ENCODE measurements around the gene GABRR3. TPM values are rescaled to one million over a fixed set of nuclear protein-coding genes. Genes with fewer than 3 reads are reported as not detected.

Gene GABRR3
- total and polyA plus RNA-seq, 2 experiments from 2014 or later, result not detected

- no peaks in the 10 kb centered on the region for H3K4me1 ChIP-seq (ENCODE audit: low read depth)
- peaks cover 4% of the 10 kb centered on the region for H3K27me3 ChIP-seq
- H3K36me3 ChIP-seq, result no peaks in the 10 kb centered on the region
- H3K27ac ChIP-seq, result no peak within 1 kb of the TSS
- no peaks in the 10 kb centered on the region for H3K9me3 ChIP-seq (ENCODE audit: low read depth)
- peak; percentile 65 to 79 for DNase-seq (ENCODE audit: low read depth in 1 of 2, low spot score in 1 of 2)
- peak within 1 kb of the TSS; percentile 69 for H3K4me3 ChIP-seq
- TF ChIP-seq CTCF (IDR thresholded peaks at IDR 0.05; ENCODE audit: low read depth, low read length), result no peak
These were observed 63.2 kb downstream of the GABRR3 start, which contains the start of gene RIOX2 for GRCh38 chr3:97971679-97972567. Gene RIOX2 (minus strand): TSS chr3:97972431. CDS start chr3:97967593, 4,838 bp downstream.

GRCh38 chr3:97970956-97971620 is 64.0 kb downstream of the GABRR3 start:
- no peak overlapping the region for H3K27ac ChIP-seq
- no peak for DNase-seq (ENCODE audit: low read depth in 1 of 2, low spot score in 1 of 2)

GRCh38 chr3:97970156-97970555 is 65.0 kb downstream of the GABRR3 start:
- no peaks in the 10 kb centered on the region for H3K4me1 ChIP-seq (ENCODE audit: low read depth)
- no peak overlapping the region for H3K27ac ChIP-seq
- no peak for TF ChIP-seq CTCF (IDR thresholded peaks at IDR 0.05; ENCODE audit: low read depth, low read length)
- H3K36me3 ChIP-seq, result no peaks in the 10 kb centered on the region
- H3K4me3 ChIP-seq, result no peak overlapping the region
- H3K9me3 ChIP-seq (ENCODE audit: low read depth), result no peaks in the 10 kb centered on the region
- no peak for DNase-seq (ENCODE audit: low read depth in 1 of 2, low spot score in 1 of 2)
- H3K27me3 ChIP-seq, result peaks cover 4% of the 10 kb centered on the region

More at GRCh38 chr3:97970956-97971620, 64.0 kb downstream of the GABRR3 start:
- Histone ChIP-seq H3K4me3 (no peak overlapping the region), H3K4me1 (ENCODE audit: low read depth) (no peaks in the 10 kb centered on the region), H3K9me3 (ENCODE audit: low read depth) (no peaks in the 10 kb centered on the region), H3K27me3 (peaks cover 4% of the 10 kb centered on the region), H3K36me3 (no peaks in the 10 kb centered on the region)
- TF ChIP-seq CTCF (IDR thresholded peaks at IDR 0.05; ENCODE audit: low read depth, low read length), result no peak

- Histone ChIP-seq H3K27me3 (peaks cover 4% of the 10 kb centered on the region), H3K27ac (no peak overlapping the region)
- no peak for TF ChIP-seq CTCF (IDR thresholded peaks at IDR 0.05; ENCODE audit: low read depth, low read length)
These were observed 65.6 kb downstream of the GABRR3 start for GRCh38 chr3:97969541-97969940.

GRCh38 chr3:97968376-97968775 is 66.7 kb downstream of the GABRR3 start:
- Histone ChIP-seq H3K27ac (no peak overlapping the region), H3K4me3 (no peak overlapping the region), H3K36me3 (no peaks in the 10 kb centered on the region), H3K27me3 (no peaks in the 10 kb centered on the region), H3K9me3 (ENCODE audit: low read depth) (no peaks in the 10 kb centered on the region), H3K4me1 (ENCODE audit: low read depth) (no peaks in the 10 kb centered on the region)
- no peak for TF ChIP-seq CTCF (IDR thresholded peaks at IDR 0.05; ENCODE audit: low read depth, low read length)
- no peak for DNase-seq (ENCODE audit: low read depth in 1 of 2, low spot score in 1 of 2)

More at GRCh38 chr3:97969541-97969940, 65.6 kb downstream of the GABRR3 start:
- Histone ChIP-seq H3K4me1 (ENCODE audit: low read depth) (no peaks in the 10 kb centered on the region), H3K4me3 (no peak overlapping the region), H3K36me3 (no peaks in the 10 kb centered on the region), H3K9me3 (ENCODE audit: low read depth) (no peaks in the 10 kb centered on the region)
- no peak for DNase-seq (ENCODE audit: low read depth in 1 of 2, low spot score in 1 of 2)
